HG02610 (cell line): ENCODE data around the gene CDK4.

Experiments
- ATAC-seq: cut with Tn5 transposase; IDR thresholded peaks from one replicate; pipeline ENCODE4 v1.9.1; 2021; ENCODE audit warnings: mild to moderate bottlenecking, moderate library complexity; ENCODE audit not compliant: unreplicated experiment

CDK4 gene

GRCh38 chr12:57772429-57773322, 20.6 kb upstream of the CDK4 start, which contains the start of gene EEF1AKMT3:
TSS of gene EEF1AKMT3 (plus strand) at chr12:57772614. CDS start at chr12:57772725, 111 bp downstream.
- ATAC-seq, result peak; percentile 25

GRCh38 chr12:57771873-57772428, 19.8 kb upstream of the CDK4 start, which contains the start of gene METTL1:
TSS of gene METTL1 (minus strand) at chr12:57772105. CDS start at chr12:57772083, 22 bp downstream.
- peak; percentile 79 for ATAC-seq

- peak; percentile 73 for ATAC-seq
These were observed 19.2 kb upstream of the CDK4 start for GRCh38 chr12:57771236-57771872.

GRCh38 chr12:57770734-57771133, 18.6 kb upstream of the CDK4 start:
- ATAC-seq, result no peak

- ATAC-seq, result no peak
These were observed 17.5 kb upstream of the CDK4 start for GRCh38 chr12:57769594-57769993.

- ATAC-seq, result no peak
These were observed 15.8 kb upstream of the CDK4 start for GRCh38 chr12:57767876-57768275.

- ATAC-seq, result no peak
These were observed 15.2 kb upstream of the CDK4 start for GRCh38 chr12:57767305-57767698.

GRCh38 chr12:57766464-57767304, 14.6 kb upstream of the CDK4 start, which contains the start of gene CYP27B1:
TSS of gene CYP27B1 (minus strand) at chr12:57767078. CDS start at chr12:57767041, 37 bp downstream.
- no peak for ATAC-seq

- ATAC-seq, result no peak
These were observed 13.8 kb upstream of the CDK4 start for GRCh38 chr12:57765698-57766463.

- peak; percentile 44 for ATAC-seq
These were observed 13.0 kb upstream of the CDK4 start for GRCh38 chr12:57765003-57765697.

- peak; percentile 1 for ATAC-seq
These were observed 12.5 kb upstream of the CDK4 start for GRCh38 chr12:57764662-57765002.

GRCh38 chr12:57763881-57764661, 12.0 kb upstream of the CDK4 start:
- no peak for ATAC-seq

- no peak for ATAC-seq
These were observed 10.4 kb upstream of the CDK4 start for GRCh38 chr12:57762463-57762862.

- ATAC-seq, result no peak
These were observed 9.4 kb upstream of the CDK4 start for GRCh38 chr12:57761391-57761998.

- ATAC-seq, result no peak
These were observed 8.4 kb upstream of the CDK4 start for GRCh38 chr12:57760347-57760982.

- ATAC-seq, result no peak
These were observed 7.4 kb upstream of the CDK4 start for GRCh38 chr12:57759360-57759980.
